HG02759 (cell line): Measurements from ENCODE around the gene HDGFL2.

ENCODE experiments used
- ATAC-seq: cut with Tn5 transposase; IDR thresholded peaks from one replicate; pipeline ENCODE4 v1.9.1; 2021; ENCODE audit warnings: mild to moderate bottlenecking, moderate library complexity; ENCODE audit not compliant: unreplicated experiment

Gene HDGFL2

GRCh38 chr19:4444765-4445741 lies 27.0 kb upstream of the HDGFL2 start:
- no peak for ATAC-seq

DNA sequence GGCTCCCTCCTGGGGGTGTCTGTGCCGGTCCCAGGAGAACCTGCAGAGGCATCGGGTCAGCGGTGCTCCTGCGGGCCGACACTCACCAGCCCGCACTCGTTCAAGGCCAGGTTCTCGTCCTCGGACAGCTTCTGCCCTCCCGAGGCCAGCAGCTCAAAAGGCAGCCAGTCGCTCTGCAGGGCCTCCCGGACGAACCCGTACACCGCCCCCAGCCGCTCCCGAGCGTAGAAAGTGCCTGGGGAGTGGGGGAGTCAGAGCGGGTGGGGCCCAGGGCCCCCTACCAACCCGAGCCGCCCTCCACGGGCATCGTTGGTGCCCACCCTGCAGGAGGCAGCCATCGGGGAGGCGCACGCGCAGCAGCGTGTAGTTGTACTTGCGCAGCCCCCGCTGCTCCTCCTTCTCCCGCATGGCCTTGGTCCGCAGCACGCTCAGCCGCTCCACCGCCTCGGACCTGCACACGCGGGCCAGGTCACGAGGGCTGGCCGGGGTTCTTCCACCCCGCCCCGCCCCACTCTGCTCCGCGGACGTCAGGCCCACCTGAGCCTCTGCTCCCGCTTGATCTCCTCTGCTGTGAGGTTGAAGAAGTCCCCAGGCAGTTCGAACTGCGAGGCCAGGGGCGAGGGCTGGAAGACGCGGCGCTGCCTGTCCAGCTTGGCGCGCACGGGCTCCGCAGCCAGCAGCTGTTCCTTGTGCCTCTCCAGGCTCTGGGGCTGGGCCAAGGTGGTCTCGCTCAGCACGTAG lies 26.0 kb upstream of the HDGFL2 start:
- ATAC-seq, result no peak

GRCh38 chr19:4446704-4447200 lies 25.3 kb upstream of the HDGFL2 start:
- ATAC-seq, result no peak

- no peak for ATAC-seq
Observed at GRCh38 chr19:4447327-4448146, 24.6 kb upstream of the HDGFL2 start.

DNA sequence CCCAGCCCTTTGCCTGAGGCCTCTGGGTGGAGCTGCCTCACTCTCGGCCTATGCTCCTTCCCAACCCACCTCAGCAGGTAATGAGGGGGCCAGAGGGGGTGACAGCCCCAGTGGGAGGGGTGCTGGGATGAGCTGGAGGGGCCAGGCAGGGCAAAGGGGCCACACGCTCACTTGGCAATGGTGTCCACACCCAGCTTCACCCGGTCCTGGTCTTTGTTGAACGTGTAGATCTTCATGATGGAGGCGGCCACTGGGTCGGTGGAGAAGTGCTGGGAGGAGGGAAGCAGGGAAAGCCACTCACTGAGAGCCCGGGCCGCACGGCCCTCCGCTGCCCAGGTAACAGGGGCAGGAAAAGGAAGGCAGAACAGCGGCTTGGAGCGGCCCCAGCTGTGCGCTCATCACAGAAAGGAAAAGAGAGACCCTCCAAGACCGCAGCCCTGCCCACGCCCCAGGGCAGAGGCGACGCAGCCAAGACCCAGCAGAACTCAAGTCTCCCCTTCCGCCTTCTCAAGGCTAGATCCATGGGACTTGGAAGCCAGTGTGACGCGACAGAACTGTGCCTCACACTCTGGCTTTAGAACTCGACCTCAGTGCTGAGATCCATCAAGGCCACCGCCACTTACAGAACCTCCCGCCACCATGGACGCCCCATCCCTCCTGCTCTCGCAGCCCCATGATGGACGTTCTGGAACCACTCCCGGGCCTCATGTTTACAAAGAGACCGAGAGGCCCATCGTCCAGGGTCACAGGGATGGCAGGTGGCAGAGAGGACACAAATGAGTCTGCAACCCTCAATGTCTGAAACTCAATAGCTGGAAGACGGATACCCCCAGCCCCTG lies 23.7 kb upstream of the HDGFL2 start:
- no peak for ATAC-seq

GRCh38 chr19:4449022-4449638 lies 23.0 kb upstream of the HDGFL2 start:
- ATAC-seq, result no peak

GRCh38 chr19:4449639-4450028 lies 22.5 kb upstream of the HDGFL2 start:
- ATAC-seq, result no peak

GRCh38 chr19:4452230-4452990 lies 19.7 kb upstream of the HDGFL2 start:
- no peak for ATAC-seq

GRCh38 chr19:4453232-4454179 lies 18.6 kb upstream of the HDGFL2 start:
- no peak for ATAC-seq

DNA sequence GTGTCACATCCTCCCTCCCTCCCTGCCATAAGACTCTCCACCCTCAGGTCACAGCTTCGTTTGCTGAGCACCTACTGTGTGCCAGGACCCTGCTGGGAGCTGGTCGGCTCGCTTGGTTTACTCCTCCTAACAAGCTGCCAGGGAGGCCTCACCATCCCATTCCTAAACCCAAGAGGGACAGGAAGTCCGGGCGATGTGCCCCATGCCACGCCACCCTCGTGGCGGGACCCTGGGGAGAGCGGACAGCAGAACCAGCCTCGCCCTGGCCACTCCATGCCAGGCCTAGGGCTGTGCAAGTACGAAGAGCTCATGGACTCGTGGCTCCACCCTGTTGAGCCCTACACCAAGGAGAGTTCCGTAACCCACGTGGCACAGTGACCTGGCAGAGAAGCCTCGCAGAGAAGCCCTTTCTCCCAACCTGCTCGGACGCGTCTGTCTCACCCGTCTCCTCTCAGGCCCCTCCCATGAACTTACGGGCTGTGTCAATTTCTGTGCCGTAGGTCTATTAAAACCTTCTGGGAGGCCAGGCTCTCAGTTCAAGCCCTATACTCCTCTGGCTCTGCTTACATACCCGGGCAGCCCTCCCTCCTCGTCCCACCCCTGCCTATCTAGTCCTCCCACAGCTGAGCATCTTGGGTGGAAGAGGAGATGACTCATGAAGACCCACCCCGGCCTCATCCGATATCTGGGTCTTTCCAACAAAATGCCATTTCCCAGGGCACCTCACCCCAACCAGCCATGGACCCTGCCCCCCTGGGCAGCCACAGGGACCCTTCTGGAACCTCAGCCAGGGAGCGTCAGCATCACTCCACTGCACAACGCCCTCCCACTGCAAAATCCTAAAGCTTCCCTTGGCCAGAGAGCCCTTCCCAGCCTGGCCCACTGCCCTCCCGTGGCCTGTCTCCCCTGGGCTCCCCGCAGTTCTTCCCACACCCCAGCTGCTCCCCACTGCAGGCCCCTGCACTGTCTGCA lies 17.1 kb upstream of the HDGFL2 start:
- ATAC-seq, result no peak

GRCh38 chr19:4455719-4456475 lies 16.2 kb upstream of the HDGFL2 start:
- ATAC-seq, result no peak

GRCh38 chr19:4456476-4456842 lies 15.6 kb upstream of the HDGFL2 start:
- ATAC-seq, result no peak

DNA sequence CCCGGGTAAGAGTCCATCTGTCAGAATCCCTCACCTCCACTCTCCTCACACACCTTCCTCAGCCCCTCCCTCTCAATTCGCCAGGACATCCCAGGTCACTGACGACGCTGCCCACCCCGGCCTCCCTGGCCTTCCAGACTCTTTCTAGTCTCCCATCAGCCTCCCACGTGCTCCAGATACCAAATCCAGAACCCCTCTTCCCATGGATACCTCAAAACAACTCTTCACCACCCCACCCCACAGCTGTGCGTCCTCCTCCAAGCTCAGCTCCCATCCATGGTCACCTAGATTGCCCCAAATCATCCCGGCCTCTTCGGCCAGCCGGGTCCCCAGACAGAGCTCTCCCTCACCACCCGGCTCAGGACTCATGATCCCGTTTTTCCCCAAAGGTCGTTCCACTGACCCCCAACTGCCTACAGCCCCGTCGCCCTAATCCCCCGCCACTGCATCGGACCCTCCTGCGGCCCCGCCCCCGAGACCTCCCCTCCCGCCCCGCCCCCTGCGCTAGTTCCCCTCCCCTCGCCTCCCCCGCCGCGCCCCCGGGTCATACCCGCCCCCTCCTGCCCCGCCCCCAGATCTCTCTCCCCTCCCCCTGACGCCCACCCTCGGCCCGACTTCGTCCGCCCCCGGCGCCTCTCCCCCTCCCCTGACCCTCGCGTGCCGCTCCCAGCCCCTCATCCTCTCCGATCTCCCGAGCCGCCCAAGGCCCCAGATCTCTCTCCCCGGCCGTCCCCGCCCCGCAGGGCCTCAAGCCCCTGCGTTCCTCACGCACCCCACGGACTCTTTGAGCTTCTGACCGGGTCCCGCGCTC lies 15.0 kb upstream of the HDGFL2 start:
- peak; percentile 8 for ATAC-seq

GRCh38 chr19:4457654-4458395 lies 14.3 kb upstream of the HDGFL2 start, which contains the start of gene UBXN6:
TSS of gene UBXN6 (minus strand) at chr19:4457794. CDS start at chr19:4457697, 97 bp downstream.
- peak; percentile 92 for ATAC-seq
